ENCODE data around the gene SLC6A9.

DNA sequence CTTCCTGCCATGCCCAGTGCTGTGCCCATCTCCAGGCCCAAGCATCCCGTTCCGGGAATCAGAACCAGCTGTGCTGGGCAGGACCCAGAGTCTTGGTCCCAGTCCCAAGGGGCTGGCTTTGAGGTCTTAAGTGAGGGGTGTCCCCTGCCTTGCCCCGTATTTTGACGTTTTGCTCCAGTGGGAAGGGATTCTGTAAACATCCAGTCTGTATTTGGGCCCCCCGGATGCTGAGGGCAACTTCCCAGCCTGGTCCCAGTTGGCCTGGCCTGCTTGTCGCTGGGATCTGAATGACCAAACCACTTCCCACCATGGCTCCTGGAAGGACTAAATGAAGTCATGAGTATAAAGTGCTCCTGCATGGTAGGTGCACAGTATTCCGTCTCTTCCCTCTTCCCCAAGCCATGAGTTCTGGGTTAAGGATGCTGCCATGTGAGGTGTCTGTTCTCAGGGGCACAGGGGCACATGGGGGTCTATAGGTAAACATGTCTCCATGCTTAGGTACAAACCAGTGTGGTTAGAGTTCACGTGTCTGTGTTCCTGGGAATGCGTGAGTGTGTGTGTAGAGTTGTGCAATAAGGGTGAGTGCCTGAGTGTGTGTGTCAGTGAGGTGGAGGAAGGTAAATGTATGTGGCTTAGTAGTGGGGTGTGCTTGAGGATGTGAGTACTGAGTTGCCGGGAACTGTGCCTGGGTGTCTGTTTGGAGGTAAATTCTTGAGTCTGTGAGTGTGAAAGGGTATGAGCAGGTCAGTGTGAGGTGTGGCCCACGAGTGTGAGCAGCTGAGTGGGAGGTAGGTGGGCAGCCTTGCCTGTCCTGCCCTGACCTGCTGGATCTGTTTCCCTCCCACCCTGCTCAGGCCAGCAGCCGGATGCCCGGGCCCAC is 50.8 kb downstream of the SLC6A9 start:
- no peak for TF ChIP-seq EZH2 (IDR thresholded peaks at IDR 0.05; ENCODE audit: borderline replicate concordance, insufficient read depth, low read depth, low read length, poor library complexity, severe bottlenecking)
- TF ChIP-seq, protein P1, sequence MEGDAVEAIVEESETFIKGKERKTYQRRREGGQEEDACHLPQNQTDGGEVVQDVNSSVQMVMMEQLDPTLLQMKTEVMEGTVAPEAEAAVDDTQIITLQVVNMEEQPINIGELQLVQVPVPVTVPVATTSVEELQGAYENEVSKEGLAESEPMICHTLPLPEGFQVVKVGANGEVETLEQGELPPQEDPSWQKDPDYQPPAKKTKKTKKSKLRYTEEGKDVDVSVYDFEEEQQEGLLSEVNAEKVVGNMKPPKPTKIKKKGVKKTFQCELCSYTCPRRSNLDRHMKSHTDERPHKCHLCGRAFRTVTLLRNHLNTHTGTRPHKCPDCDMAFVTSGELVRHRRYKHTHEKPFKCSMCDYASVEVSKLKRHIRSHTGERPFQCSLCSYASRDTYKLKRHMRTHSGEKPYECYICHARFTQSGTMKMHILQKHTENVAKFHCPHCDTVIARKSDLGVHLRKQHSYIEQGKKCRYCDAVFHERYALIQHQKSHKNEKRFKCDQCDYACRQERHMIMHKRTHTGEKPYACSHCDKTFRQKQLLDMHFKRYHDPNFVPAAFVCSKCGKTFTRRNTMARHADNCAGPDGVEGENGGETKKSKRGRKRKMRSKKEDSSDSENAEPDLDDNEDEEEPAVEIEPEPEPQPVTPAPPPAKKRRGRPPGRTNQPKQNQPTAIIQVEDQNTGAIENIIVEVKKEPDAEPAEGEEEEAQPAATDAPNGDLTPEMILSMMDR (IDR thresholded peaks at IDR 0.05), result no peak

All from B cell (primary cell).